GM18867 (cell line): ENCODE results near the gene PDGFB.

Source experiments
- ATAC-seq: cut with Tn5 transposase; IDR thresholded peaks from one replicate; pipeline ENCODE4 v1.9.1; 2021; ENCODE audit warnings: mild to moderate bottlenecking, moderate library complexity; ENCODE audit not compliant: unreplicated experiment

Gene PDGFB

GRCh38 chr22:39240831-39241793 is 3.7 kb downstream of the PDGFB start:
- no peak for ATAC-seq

- ATAC-seq = no peak
Measured at GRCh38 chr22:39239561-39240423, 5.0 kb downstream of the PDGFB start.

GRCh38 chr22:39238966-39239505 is 5.7 kb downstream of the PDGFB start:
- ATAC-seq = no peak

- no peak for ATAC-seq
Measured at GRCh38 chr22:39238561-39238960, 6.2 kb downstream of the PDGFB start.

- no peak for ATAC-seq
Measured at GRCh38 chr22:39238101-39238466, 6.7 kb downstream of the PDGFB start.

GRCh38 chr22:39237318-39238100 is 7.3 kb downstream of the PDGFB start:
- ATAC-seq = no peak

GRCh38 chr22:39236321-39237317 is 8.2 kb downstream of the PDGFB start:
- ATAC-seq = no peak

- no peak for ATAC-seq
Measured at GRCh38 chr22:39234867-39235687, 9.7 kb downstream of the PDGFB start.

GRCh38 chr22:39234472-39234787 is 10.4 kb downstream of the PDGFB start:
- no peak for ATAC-seq

GRCh38 chr22:39233710-39234471 is 10.9 kb downstream of the PDGFB start:
- ATAC-seq = no peak

GRCh38 chr22:39232806-39233709 is 11.7 kb downstream of the PDGFB start:
- no peak for ATAC-seq

GRCh38 chr22:39232246-39232645 is 12.5 kb downstream of the PDGFB start:
- no peak for ATAC-seq

GRCh38 chr22:39231197-39231950 is 13.4 kb downstream of the PDGFB start:
- ATAC-seq = no peak

- no peak for ATAC-seq
Measured at GRCh38 chr22:39230261-39231196, 14.3 kb downstream of the PDGFB start.

- no peak for ATAC-seq
Measured at GRCh38 chr22:39229688-39230260, 15.0 kb downstream of the PDGFB start.
